ENCODE data around the gene TTC5. TPM values are rescaled to one million over a fixed set of nuclear protein-coding genes. Genes with fewer than 3 reads are reported as not detected.
A peak's percentile ranks its signal among the peaks of the same experiment; 100 is the strongest.
"Not testable (repeated sequence)": the region's sequence is repeated elsewhere in the genome, so short reads cannot be mapped to it uniquely, and the experiment has no call there.

The TTC5 gene
- total RNA-seq, 1 donor from 2014 or later: 10.6 TPM

GRCh38 chr14:20327005-20327869, 21.5 kb upstream of the TTC5 start:
- intact Hi-C loops (cut with DNase I): loop anchor here (5.0 kb wide), 1 partner anchor 360 kb away; the partner anchor contains the start of gene ANG
- ATAC-seq (ENCODE audit: poor library complexity) (peak; percentile 70), DNase-seq (no peak)

- intact Hi-C loops (cut with DNase I): no loop called here
- ATAC-seq (ENCODE audit: poor library complexity) (no peak), DNase-seq (no peak)
Measured at GRCh38 chr14:20317720-20318119, 12.0 kb upstream of the TTC5 start.

GRCh38 chr14:20314026-20314425, 8.3 kb upstream of the TTC5 start:
- DNase-seq (no peak), ATAC-seq (ENCODE audit: poor library complexity) (no peak)
- intact Hi-C loops (cut with DNase I): no loop called here

- DNase-seq (no peak), ATAC-seq (ENCODE audit: poor library complexity) (no peak)
- intact Hi-C loops (cut with DNase I): no loop called here
Measured at GRCh38 chr14:20306079-20306423, 300 bp upstream of the TTC5 start.

- intact Hi-C loops (cut with DNase I): no loop called here
- DNase-seq (no peak), ATAC-seq (ENCODE audit: poor library complexity) (no peak)
Measured at GRCh38 chr14:20302042-20302755, 3.6 kb downstream of the TTC5 start.

- no peak for DNase-seq
- no peak for ATAC-seq (ENCODE audit: poor library complexity)
- intact Hi-C loops (cut with DNase I): no loop called here
Measured at GRCh38 chr14:20295067-20295466, 10.7 kb downstream of the TTC5 start.

- intact Hi-C loops (cut with DNase I): no loop called here
- DNase-seq: no peak
- ATAC-seq (ENCODE audit: poor library complexity): no peak
Measured at GRCh38 chr14:20294636-20295035, 11.1 kb downstream of the TTC5 start.

- intact Hi-C loops (cut with DNase I); ATAC-seq (ENCODE audit: poor library complexity); DNase-seq: not testable (repeated sequence)
Measured at GRCh38 chr14:20281998-20282397, 23.8 kb downstream of the TTC5 start.

GRCh38 chr14:20280265-20280664, 25.5 kb downstream of the TTC5 start:
- DNase-seq; intact Hi-C loops (cut with DNase I); ATAC-seq (ENCODE audit: poor library complexity): not testable (repeated sequence)

GRCh38 chr14:20278414-20278813, 27.3 kb downstream of the TTC5 start:
- ATAC-seq (ENCODE audit: poor library complexity) (no peak), DNase-seq (peak; percentile 62)
- intact Hi-C loops (cut with DNase I): no loop called here

- ATAC-seq (ENCODE audit: poor library complexity) (no peak), DNase-seq (no peak)
- intact Hi-C loops (cut with DNase I): no loop called here
Measured at GRCh38 chr14:20277409-20277808, 28.3 kb downstream of the TTC5 start.

- DNase-seq (no peak), ATAC-seq (ENCODE audit: poor library complexity) (no peak)
- intact Hi-C loops (cut with DNase I): no loop called here
Measured at GRCh38 chr14:20274062-20274461, 31.7 kb downstream of the TTC5 start.

GRCh38 chr14:20264361-20264760, 41.4 kb downstream of the TTC5 start:
- intact Hi-C loops (cut with DNase I); DNase-seq; ATAC-seq (ENCODE audit: poor library complexity): not testable (repeated sequence)

GRCh38 chr14:20262642-20263128, 43.1 kb downstream of the TTC5 start:
- ATAC-seq (ENCODE audit: poor library complexity) (no peak), DNase-seq (no peak)
- intact Hi-C loops (cut with DNase I): no loop called here

GRCh38 chr14:20247646-20248246, 58.0 kb downstream of the TTC5 start:
- intact Hi-C loops (cut with DNase I): no loop called here
- DNase-seq (no peak), ATAC-seq (ENCODE audit: poor library complexity) (no peak)

Other genes with a start within 250 kb of the TTC5 start
- gene OR4L1, start 245.9 kb downstream of the TTC5 start, total RNA-seq: not detected
- gene OR4K17, start 195.2 kb downstream of the TTC5 start, total RNA-seq: not detected
- gene OR4N5, start 167.1 kb downstream of the TTC5 start, total RNA-seq: not detected
- not detected for gene OR11G2, start 115.1 kb downstream of the TTC5 start, total RNA-seq
- gene OR11H6, start 82.2 kb downstream of the TTC5 start, total RNA-seq: not detected
- gene OR11H7, start 77.0 kb downstream of the TTC5 start, total RNA-seq: not detected
- gene OR11H4, start 66.7 kb downstream of the TTC5 start, total RNA-seq: not detected
- gene CCNB1IP1, start 27.3 kb upstream of the TTC5 start, total RNA-seq: 41.1 TPM
- gene PARP2, start 37.7 kb upstream of the TTC5 start, total RNA-seq: 15.6 TPM
- gene TEP1, start 107.5 kb upstream of the TTC5 start, total RNA-seq: 9.3 TPM
- gene KLHL33, start 130.2 kb upstream of the TTC5 start, total RNA-seq: 0.70 TPM
- 15.6 TPM for gene OSGEP, start 148.9 kb upstream of the TTC5 start, total RNA-seq
- gene APEX1, start 149.3 kb upstream of the TTC5 start, total RNA-seq: 69.2 TPM
- 18.4 TPM for gene PIP4P1, start 155.5 kb upstream of the TTC5 start, total RNA-seq
- 6.2 TPM for gene PNP, start 163.5 kb upstream of the TTC5 start, total RNA-seq
- 0.32 TPM for gene RNASE10, start 199.6 kb upstream of the TTC5 start, total RNA-seq